NCI-H2227 (cell line): ENCODE results near the gene PPP1R3G.

Experiments
- DNase-seq: peaks from one replicate; lab custom pipeline; 2025; ENCODE audit not compliant: unreplicated experiment; lab: John Stamatoyannopoulos, UW

The PPP1R3G gene

GRCh38 chr6:5093231-5094015 is 8.3 kb downstream of the PPP1R3G start:
- DNase-seq, result no peak

GRCh38 chr6:5094327-5094726 is 9.2 kb downstream of the PPP1R3G start:
- no peak for DNase-seq

GRCh38 chr6:5095236-5095635 is 10.1 kb downstream of the PPP1R3G start:
- DNase-seq, result no peak

GRCh38 chr6:5096482-5096881 is 11.3 kb downstream of the PPP1R3G start:
- no peak for DNase-seq

- no peak for DNase-seq
Measured at GRCh38 chr6:5098501-5099270, 13.5 kb downstream of the PPP1R3G start.

GRCh38 chr6:5099537-5099936 is 14.4 kb downstream of the PPP1R3G start:
- DNase-seq, result no peak

GRCh38 chr6:5100806-5101205 is 15.7 kb downstream of the PPP1R3G start:
- no peak for DNase-seq

- DNase-seq, result no peak
Measured at GRCh38 chr6:5102267-5102970, 17.3 kb downstream of the PPP1R3G start.

GRCh38 chr6:5103250-5103649 is 18.1 kb downstream of the PPP1R3G start:
- no peak for DNase-seq

GRCh38 chr6:5104667-5105066 is 19.5 kb downstream of the PPP1R3G start:
- no peak for DNase-seq

- no peak for DNase-seq
Measured at GRCh38 chr6:5105146-5105545, 20.0 kb downstream of the PPP1R3G start.

GRCh38 chr6:5107341-5107740 is 22.2 kb downstream of the PPP1R3G start:
- no peak for DNase-seq

- DNase-seq, result no peak
Measured at GRCh38 chr6:5108068-5108467, 22.9 kb downstream of the PPP1R3G start.

- no peak for DNase-seq
Measured at GRCh38 chr6:5108536-5109150, 23.5 kb downstream of the PPP1R3G start.

GRCh38 chr6:5109436-5109835 is 24.3 kb downstream of the PPP1R3G start:
- DNase-seq, result no peak

- DNase-seq, result no peak
Measured at GRCh38 chr6:5110246-5110645, 25.1 kb downstream of the PPP1R3G start.

- DNase-seq, result no peak
Measured at GRCh38 chr6:5111626-5112025, 26.5 kb downstream of the PPP1R3G start.

- no peak for DNase-seq
Measured at GRCh38 chr6:5112066-5112799, 27.1 kb downstream of the PPP1R3G start.

GRCh38 chr6:5113096-5113495 is 28.0 kb downstream of the PPP1R3G start:
- DNase-seq, result no peak

GRCh38 chr6:5115168-5115567 is 30.0 kb downstream of the PPP1R3G start:
- no peak for DNase-seq
